ENCODE results near the gene UBL5.
"Not testable (repeated sequence)": the region's sequence is repeated elsewhere in the genome, so short reads cannot be mapped to it uniquely, and the experiment has no call there.

Gene UBL5

GRCh38 chr19:9786342-9786741 lies 41.4 kb upstream of the UBL5 start:
- no peaks in the 10 kb centered on the region for H3K79me2 ChIP-seq (ENCODE audit: insufficient read depth, low read depth)
- peaks cover 13% of the 10 kb centered on the region for H3K4me1 ChIP-seq (ENCODE audit: low read depth, poor library complexity, severe bottlenecking)
- no peak overlapping the region for H3K4me3 ChIP-seq (IDR thresholded peaks at IDR 0.05; ENCODE audit: insufficient read depth, low read depth, low read length)
- no peaks in the 10 kb centered on the region for H4K20me1 ChIP-seq (ENCODE audit: insufficient read depth)
- H3K9ac ChIP-seq, result no peak overlapping the region
- TF ChIP-seq CTCF (conservative IDR thresholded peaks at IDR 0.05; ENCODE audit: low read depth, low read length), result no peak
- peak overlapping the region; percentile 98; the same call in 1 of the 2 replicates for H2AFZ ChIP-seq (ENCODE audit: low read depth)
- peak overlapping the region; percentile 71; the same call in 1 of the 2 replicates for H3K4me2 ChIP-seq
- H3K36me3 ChIP-seq (ENCODE audit: insufficient read depth), result no peaks in the 10 kb centered on the region
- H3K27ac ChIP-seq, result no peak overlapping the region
- H3K27me3 ChIP-seq (ENCODE audit: insufficient read depth, low read depth), result no peaks in the 10 kb centered on the region

GRCh38 chr19:9786819-9787218 lies 40.9 kb upstream of the UBL5 start:
- no peaks in the 10 kb centered on the region for H3K36me3 ChIP-seq (ENCODE audit: insufficient read depth)
- H3K27me3 ChIP-seq (ENCODE audit: insufficient read depth, low read depth), result no peaks in the 10 kb centered on the region
- no peak overlapping the region for H3K27ac ChIP-seq
- H3K4me2 ChIP-seq, result no peak overlapping the region
- peaks cover 13% of the 10 kb centered on the region for H3K4me1 ChIP-seq (ENCODE audit: low read depth, poor library complexity, severe bottlenecking)
- TF ChIP-seq CTCF (conservative IDR thresholded peaks at IDR 0.05; ENCODE audit: low read depth, low read length), result no peak
- H4K20me1 ChIP-seq (ENCODE audit: insufficient read depth), result no peaks in the 10 kb centered on the region
- no peak overlapping the region for H3K9ac ChIP-seq
- H3K4me3 ChIP-seq (IDR thresholded peaks at IDR 0.05; ENCODE audit: insufficient read depth, low read depth, low read length), result no peak overlapping the region
- H2AFZ ChIP-seq (ENCODE audit: low read depth), result no peak overlapping the region
- no peaks in the 10 kb centered on the region for H3K79me2 ChIP-seq (ENCODE audit: insufficient read depth, low read depth)

GRCh38 chr19:9788604-9789003 lies 39.1 kb upstream of the UBL5 start:
- not testable (repeated sequence) for H3K9ac ChIP-seq; H3K4me3 ChIP-seq (IDR thresholded peaks at IDR 0.05; ENCODE audit: insufficient read depth, low read depth, low read length); H3K79me2 ChIP-seq (ENCODE audit: insufficient read depth, low read depth); H2AFZ ChIP-seq (ENCODE audit: low read depth); H3K36me3 ChIP-seq (ENCODE audit: insufficient read depth); H3K27ac ChIP-seq; H4K20me1 ChIP-seq (ENCODE audit: insufficient read depth); H3K4me2 ChIP-seq; H3K27me3 ChIP-seq (ENCODE audit: insufficient read depth, low read depth)
- peaks cover 13% of the 10 kb centered on the region for H3K4me1 ChIP-seq (ENCODE audit: low read depth, poor library complexity, severe bottlenecking)

- no peak for TF ChIP-seq CTCF (conservative IDR thresholded peaks at IDR 0.05; ENCODE audit: low read depth, low read length)
- H3K27me3 ChIP-seq (ENCODE audit: insufficient read depth, low read depth), result no peaks in the 10 kb centered on the region
- H3K9ac ChIP-seq, result no peak overlapping the region
- H3K27ac ChIP-seq, result no peak overlapping the region
- H3K4me3 ChIP-seq (IDR thresholded peaks at IDR 0.05; ENCODE audit: insufficient read depth, low read depth, low read length), result no peak overlapping the region
- H2AFZ ChIP-seq (ENCODE audit: low read depth), result no peak overlapping the region
- H3K4me2 ChIP-seq, result no peak overlapping the region
- H3K36me3 ChIP-seq (ENCODE audit: insufficient read depth), result no peaks in the 10 kb centered on the region
- H4K20me1 ChIP-seq (ENCODE audit: insufficient read depth), result no peaks in the 10 kb centered on the region
- H3K79me2 ChIP-seq (ENCODE audit: insufficient read depth, low read depth), result no peaks in the 10 kb centered on the region
- H3K4me1 ChIP-seq (ENCODE audit: low read depth, poor library complexity, severe bottlenecking), result peaks cover 13% of the 10 kb centered on the region
Observed at GRCh38 chr19:9789066-9789465, 38.7 kb upstream of the UBL5 start.

GRCh38 chr19:9789579-9789978 lies 38.1 kb upstream of the UBL5 start:
- not testable (repeated sequence) for H3K36me3 ChIP-seq (ENCODE audit: insufficient read depth); H3K4me2 ChIP-seq; H3K79me2 ChIP-seq (ENCODE audit: insufficient read depth, low read depth); H3K4me3 ChIP-seq (IDR thresholded peaks at IDR 0.05; ENCODE audit: insufficient read depth, low read depth, low read length); H4K20me1 ChIP-seq (ENCODE audit: insufficient read depth); H2AFZ ChIP-seq (ENCODE audit: low read depth); H3K9ac ChIP-seq; H3K27ac ChIP-seq; H3K27me3 ChIP-seq (ENCODE audit: insufficient read depth, low read depth)
- peaks cover 11% of the 10 kb centered on the region for H3K4me1 ChIP-seq (ENCODE audit: low read depth, poor library complexity, severe bottlenecking)

- H3K4me1 ChIP-seq (ENCODE audit: low read depth, poor library complexity, severe bottlenecking), result peaks cover 11% of the 10 kb centered on the region
- H3K4me3 ChIP-seq (IDR thresholded peaks at IDR 0.05; ENCODE audit: insufficient read depth, low read depth, low read length); H3K9ac ChIP-seq; H3K36me3 ChIP-seq (ENCODE audit: insufficient read depth); H3K27ac ChIP-seq; H3K79me2 ChIP-seq (ENCODE audit: insufficient read depth, low read depth); H4K20me1 ChIP-seq (ENCODE audit: insufficient read depth); H3K27me3 ChIP-seq (ENCODE audit: insufficient read depth, low read depth): not testable (repeated sequence)
- peak overlapping the region; percentile 54 for H2AFZ ChIP-seq (ENCODE audit: low read depth)
- H3K4me2 ChIP-seq, result peak overlapping the region; percentile 54
Observed at GRCh38 chr19:9791073-9791367, 36.7 kb upstream of the UBL5 start.
